ENCODE results near the gene ANLN. TPM values are rescaled to one million over a fixed set of nuclear protein-coding genes. Genes with fewer than 3 reads are reported as not detected.
"Not testable (repeated sequence)": the region's sequence is repeated elsewhere in the genome, so short reads cannot be mapped to it uniquely, and the experiment has no call there.

ANLN gene
- total RNA-seq, 2 experiments from 2014 or later, result 57.1 to 57.7 TPM

DNA sequence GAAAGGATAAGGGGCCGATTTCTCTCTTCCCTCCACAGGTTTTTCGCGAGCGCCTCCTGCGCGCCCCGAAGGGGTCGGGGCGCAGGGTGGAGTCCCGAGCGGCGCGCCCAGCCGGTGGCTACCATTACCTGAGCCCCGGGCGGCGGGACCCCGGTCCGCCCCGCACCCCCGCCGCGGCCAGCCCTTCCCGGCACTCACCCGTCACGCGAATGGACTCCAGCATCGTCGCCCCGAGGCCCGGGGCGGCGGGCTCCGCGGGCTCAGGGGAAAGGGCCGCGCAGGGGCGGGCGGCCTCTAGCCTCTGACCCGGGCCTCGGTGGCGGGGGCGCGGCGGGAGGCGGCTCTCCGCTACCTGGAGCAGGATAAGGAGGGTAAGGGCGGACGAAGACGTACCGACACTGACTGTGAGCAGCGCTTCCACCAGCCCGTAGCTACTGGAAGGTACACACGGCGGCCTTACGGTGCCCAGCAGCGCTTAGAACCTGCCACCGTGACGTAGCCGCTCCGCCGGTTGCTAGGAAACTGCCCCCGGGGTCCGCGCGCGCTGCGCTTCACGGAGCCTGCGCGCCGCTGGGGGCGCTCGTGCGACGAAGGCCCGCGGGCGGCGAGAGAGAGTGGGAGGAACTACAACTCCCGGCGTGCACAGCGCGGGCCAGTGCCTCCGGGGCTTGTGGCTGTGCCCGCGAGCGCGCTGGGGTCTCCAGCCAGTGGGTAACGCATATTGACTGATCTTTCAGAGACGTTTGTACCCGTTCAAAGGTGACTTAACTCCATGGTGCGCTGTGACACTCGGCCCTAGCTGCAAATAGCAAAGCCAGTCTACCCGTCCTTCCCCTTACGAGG, 22.7 kb upstream of the ANLN start:
- Mint-ChIP-seq H3K36me3 (no peaks in the 10 kb centered on the region), H3K4me1 (peaks cover 8% of the 10 kb centered on the region), H3K27me3 (peaks cover 20% of the 10 kb centered on the region), H3K9me3 (no peaks in the 10 kb centered on the region), H3K4me3 (peak overlapping the region; percentile 91), H3K27ac (peak overlapping the region; percentile 54)
- POLR2A ChIA-PET, result interaction anchor here (0.6 to 2.1 kb wide), 4 partner anchors 11 to 22 kb away, joined by 3 to 8 read pairs (median 3); partner anchors contain the start of gene ANLN
- ATAC-seq (ENCODE audit: low read depth) (peak; percentile 97), DNase-seq (peak; percentile 96)

DNA sequence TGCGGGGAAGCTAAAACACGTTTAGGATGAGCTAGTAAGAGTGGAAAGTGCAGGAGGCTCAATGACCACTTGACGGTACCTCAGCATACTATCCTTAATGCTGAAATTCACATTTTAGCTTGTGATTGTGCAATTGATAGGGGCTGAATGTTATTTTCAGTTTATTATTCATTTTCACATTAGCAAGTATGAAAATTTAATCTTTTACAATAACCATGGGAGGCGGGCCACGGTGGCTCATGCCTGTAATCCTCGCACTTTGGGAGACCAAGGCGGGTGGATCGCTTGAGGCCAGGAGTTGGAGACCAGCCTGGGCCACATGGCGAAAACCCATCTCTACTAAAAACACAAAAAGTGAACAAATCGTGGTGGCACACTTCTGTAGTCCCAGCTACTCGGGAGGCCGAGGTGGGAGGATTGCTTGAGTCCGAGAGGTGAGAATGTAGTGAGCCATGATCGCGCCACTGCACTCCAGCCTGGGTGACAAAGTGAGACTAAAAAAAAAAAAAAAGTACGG, 22.0 kb upstream of the ANLN start:
- Mint-ChIP-seq H3K27ac (peak overlapping the region; percentile 54), H3K4me3 (peak overlapping the region; percentile 91), H3K9me3 (no peaks in the 10 kb centered on the region), H3K36me3 (no peaks in the 10 kb centered on the region), H3K4me1 (peaks cover 8% of the 10 kb centered on the region), H3K27me3 (peaks cover 20% of the 10 kb centered on the region)
- POLR2A ChIA-PET, result interaction anchor here (0.6 to 2.1 kb wide), 4 partner anchors 10 to 22 kb away, joined by 3 to 8 read pairs (median 3); partner anchors contain the start of gene ANLN
- ATAC-seq (ENCODE audit: low read depth) (no peak), DNase-seq (no peak)

DNA sequence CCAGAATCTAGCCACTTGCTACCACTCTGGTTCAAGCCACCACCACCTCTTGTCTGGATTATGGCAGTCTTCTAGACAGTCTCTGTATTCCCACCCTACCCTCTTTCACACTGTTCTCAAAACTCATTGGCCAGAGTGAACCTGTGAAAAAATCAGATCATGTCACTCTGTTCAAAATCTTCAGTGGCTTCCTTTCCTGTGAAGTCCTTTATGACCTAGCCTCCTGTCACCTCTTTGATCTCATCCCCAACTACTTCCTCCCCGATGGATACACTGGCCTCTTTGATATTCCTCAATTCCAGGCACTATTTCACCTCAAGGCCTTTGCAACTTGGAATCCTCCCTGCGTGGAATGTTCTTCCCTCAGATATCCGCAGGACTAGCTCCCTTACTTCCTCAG, 21.2 kb upstream of the ANLN start:
- Mint-ChIP-seq H3K27me3 (peaks cover 20% of the 10 kb centered on the region), H3K4me3 (peak overlapping the region; percentile 47), H3K9me3 (no peaks in the 10 kb centered on the region), H3K36me3 (no peaks in the 10 kb centered on the region), H3K4me1 (peaks cover 8% of the 10 kb centered on the region), H3K27ac (no peak overlapping the region)
- POLR2A ChIA-PET, result no interaction called here
- ATAC-seq (ENCODE audit: low read depth) (no peak), DNase-seq (no peak)

DNA sequence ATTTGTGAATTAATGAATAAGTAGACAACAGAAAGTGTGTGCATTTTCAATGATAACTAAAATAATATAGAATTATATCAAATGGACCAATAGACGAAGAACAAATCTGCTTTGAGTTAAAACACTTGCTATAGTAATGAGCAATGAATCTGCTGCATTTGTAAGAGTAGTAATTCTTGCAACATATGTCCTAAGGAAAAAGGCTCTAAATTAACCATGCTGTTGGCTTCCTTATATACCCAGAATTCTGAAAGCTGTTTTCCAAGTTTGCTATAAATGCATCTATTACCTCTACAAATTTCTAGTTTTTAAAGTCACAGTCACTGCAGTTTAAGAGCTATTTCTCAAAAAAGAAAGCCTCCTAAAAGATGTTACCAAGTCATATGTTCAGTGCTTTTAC, 20.5 kb upstream of the ANLN start:
- no peaks in the 10 kb centered on the region for H3K36me3 Mint-ChIP-seq
- ATAC-seq (ENCODE audit: low read depth) (no peak), DNase-seq (no peak)
- no peak overlapping the region for H3K27ac Mint-ChIP-seq
- no peaks in the 10 kb centered on the region for H3K9me3 Mint-ChIP-seq
- H3K4me3 Mint-ChIP-seq, result no peak overlapping the region
- H3K27me3 Mint-ChIP-seq, result peaks cover 20% of the 10 kb centered on the region
- peaks cover 8% of the 10 kb centered on the region for H3K4me1 Mint-ChIP-seq
- POLR2A ChIA-PET, result no interaction called here

DNA sequence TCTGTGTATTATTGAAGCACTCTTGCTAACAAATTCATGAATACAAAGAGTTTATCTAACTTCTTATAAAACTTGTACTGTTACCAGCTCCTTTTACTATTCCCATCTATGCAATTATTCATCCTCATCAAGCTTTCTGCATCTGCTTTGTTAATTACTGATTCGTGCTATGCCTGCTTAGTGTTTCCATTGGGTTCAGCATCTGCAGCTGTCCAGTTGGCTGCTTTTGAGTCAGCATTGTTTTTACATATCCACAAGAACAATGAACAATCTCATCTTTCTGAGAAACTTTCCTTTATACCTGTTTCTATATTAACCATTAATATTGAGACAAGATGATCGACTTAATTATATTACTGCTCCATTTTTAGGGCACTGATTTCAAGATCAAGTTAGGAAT, 19.6 kb upstream of the ANLN start:
- H3K4me1 Mint-ChIP-seq, result peaks cover 8% of the 10 kb centered on the region
- DNase-seq, result no peak
- H3K4me3 Mint-ChIP-seq, result no peak overlapping the region
- H3K27ac Mint-ChIP-seq, result no peak overlapping the region
- POLR2A ChIA-PET, result no interaction called here
- peaks cover 16% of the 10 kb centered on the region for H3K27me3 Mint-ChIP-seq
- no peaks in the 10 kb centered on the region for H3K36me3 Mint-ChIP-seq
- no peak for ATAC-seq (ENCODE audit: low read depth)
- H3K9me3 Mint-ChIP-seq, result peaks cover under 1% of the 10 kb centered on the region

DNA sequence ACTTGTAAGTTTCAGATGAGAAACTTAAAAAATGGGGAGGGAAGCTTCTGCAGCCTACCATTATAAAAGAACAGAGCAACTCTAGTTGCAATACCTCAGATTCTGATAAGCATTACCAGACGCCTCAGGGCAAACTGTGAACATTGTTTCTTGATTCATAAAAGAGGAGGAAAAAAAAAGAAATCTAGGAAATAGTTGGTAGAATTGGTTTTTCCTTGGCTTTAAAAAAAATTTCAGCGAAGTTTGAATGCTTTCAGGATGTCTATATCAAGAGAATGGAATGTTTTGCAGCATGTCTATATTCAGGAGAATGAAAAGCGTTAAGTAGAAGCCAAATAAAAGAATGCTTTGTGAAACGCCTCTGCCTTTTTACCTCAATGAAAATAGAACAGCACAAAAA, 17.5 kb upstream of the ANLN start:
- Mint-ChIP-seq H3K4me3 (no peak overlapping the region), H3K27me3 (peaks cover 9% of the 10 kb centered on the region), H3K9me3 (peaks cover 3% of the 10 kb centered on the region), H3K36me3 (no peaks in the 10 kb centered on the region), H3K27ac (no peak overlapping the region), H3K4me1 (peaks cover 8% of the 10 kb centered on the region)
- POLR2A ChIA-PET, result no interaction called here
- DNase-seq (no peak), ATAC-seq (ENCODE audit: low read depth) (no peak)

DNA sequence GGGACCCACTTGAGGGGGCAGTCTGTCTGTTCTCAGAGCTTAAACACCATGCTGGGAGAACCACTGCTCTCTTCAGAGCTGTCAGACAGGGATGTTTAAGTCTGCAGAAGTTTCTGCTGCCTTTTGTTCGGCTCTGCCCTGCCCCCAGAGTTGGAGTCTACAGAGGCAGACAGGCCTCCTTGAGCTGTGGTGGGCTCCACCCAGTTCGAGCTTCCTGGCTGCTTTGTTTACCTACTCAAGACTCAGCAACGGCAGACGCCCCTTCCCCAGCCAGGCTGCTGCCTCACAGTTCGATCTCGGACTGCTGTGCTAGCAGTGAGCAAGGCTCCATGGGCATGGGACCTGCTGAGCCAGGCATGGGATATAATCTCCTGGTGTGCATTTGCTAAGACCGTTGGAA, 11.1 kb upstream of the ANLN start:
- POLR2A ChIA-PET; ATAC-seq (ENCODE audit: low read depth); DNase-seq; H3K27me3 Mint-ChIP-seq; H3K4me1 Mint-ChIP-seq; H3K36me3 Mint-ChIP-seq: not testable (repeated sequence)
- Mint-ChIP-seq H3K27ac (peak overlapping the region; percentile 16), H3K9me3 (peaks cover 14% of the 10 kb centered on the region), H3K4me3 (peak overlapping the region; percentile 15)

DNA sequence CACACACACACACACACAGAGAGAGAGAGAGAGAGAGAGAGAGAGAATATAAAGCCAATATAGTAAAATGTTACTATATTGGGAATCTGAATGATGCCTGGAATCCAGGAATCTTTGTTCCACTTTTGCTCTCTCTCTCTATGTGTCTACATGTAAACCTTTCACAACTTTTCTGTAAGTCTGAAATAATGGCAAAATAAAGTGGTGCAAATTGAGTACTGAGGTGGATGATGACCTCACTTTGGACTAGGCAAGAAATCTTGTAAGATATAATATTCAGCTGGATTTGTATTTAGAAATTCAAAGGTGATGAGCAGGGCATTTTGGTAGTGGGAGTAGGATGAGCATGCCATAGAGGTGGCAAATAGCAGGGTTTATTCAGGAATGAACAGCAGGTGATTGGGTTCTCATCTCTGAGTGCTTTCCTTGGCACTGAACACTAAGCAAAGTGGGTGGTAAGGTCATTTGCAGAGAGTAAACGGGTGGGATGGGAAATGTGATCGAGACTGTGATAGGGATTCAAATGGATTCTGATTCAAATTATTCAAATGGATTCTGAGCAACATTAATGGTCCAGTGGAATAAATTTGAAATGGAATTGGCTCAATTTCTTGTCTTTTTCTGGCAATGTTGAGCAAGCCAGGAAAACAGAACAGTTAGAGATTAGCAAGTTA, 9.7 kb upstream of the ANLN start:
- POLR2A ChIA-PET, result interaction anchor here (1.3 kb wide), 1 partner anchor 10 kb away, joined by 5 read pairs; the partner anchor contains the start of gene ANLN
- H3K36me3 Mint-ChIP-seq, result peaks cover 4% of the 10 kb centered on the region
- no peak for ATAC-seq (ENCODE audit: low read depth)
- H3K9me3 Mint-ChIP-seq, result peaks cover 14% of the 10 kb centered on the region
- no peak for DNase-seq
- H3K4me1 Mint-ChIP-seq, result peaks cover 6% of the 10 kb centered on the region
- no peak overlapping the region for H3K27ac Mint-ChIP-seq
- H3K27me3 Mint-ChIP-seq, result no peaks in the 10 kb centered on the region
- no peak overlapping the region for H3K4me3 Mint-ChIP-seq

DNA sequence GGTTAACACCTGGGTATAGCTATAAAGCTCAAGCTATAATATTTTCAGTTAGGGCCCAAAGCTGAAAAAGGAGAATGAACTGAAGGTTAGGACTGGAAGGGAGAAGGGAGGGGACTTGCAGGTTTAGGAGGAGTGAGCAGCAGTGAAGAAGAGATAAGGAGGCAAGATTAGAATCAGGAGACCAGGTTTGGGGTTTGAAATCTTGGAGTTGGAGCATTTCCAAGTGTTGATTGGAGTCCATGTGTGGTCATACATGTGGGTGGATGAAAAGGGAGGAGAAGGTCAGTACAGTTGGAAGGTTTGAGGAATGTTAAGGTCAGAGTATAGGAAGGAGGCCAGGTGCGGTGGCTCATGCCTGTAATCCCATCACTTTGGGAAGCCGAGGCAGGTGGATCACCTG, 8.6 kb upstream of the ANLN start:
- DNase-seq (no peak), ATAC-seq (ENCODE audit: low read depth) (no peak)
- POLR2A ChIA-PET, result interaction anchor here (1.3 kb wide), 1 partner anchor 9 kb away, joined by 5 read pairs; the partner anchor contains the start of gene ANLN
- Mint-ChIP-seq H3K27me3 (no peaks in the 10 kb centered on the region), H3K27ac (no peak overlapping the region), H3K4me3 (no peak overlapping the region), H3K4me1 (peaks cover 6% of the 10 kb centered on the region), H3K36me3 (peaks cover 4% of the 10 kb centered on the region), H3K9me3 (peaks cover 13% of the 10 kb centered on the region)

DNA sequence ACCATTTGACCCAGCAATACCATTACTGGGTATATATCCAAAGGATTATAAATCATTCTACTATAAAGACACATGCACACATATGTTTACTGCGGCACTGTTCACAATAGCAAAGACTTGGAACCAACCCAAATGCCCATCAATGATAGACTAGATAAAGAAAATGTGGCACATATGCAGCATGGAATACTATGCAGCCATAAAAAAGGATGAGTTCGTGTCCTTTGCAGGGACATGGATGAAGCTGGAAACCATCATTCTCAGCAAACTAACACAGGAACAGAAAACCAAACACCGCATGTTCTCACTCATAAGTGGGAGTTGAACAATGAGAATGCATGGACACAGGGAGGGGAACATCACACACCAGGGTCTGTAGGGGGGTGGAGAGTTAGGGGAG, 6.4 kb upstream of the ANLN start:
- H3K4me3 Mint-ChIP-seq; H3K9me3 Mint-ChIP-seq; DNase-seq; H3K4me1 Mint-ChIP-seq; ATAC-seq (ENCODE audit: low read depth); H3K27me3 Mint-ChIP-seq; H3K27ac Mint-ChIP-seq; POLR2A ChIA-PET; H3K36me3 Mint-ChIP-seq: not testable (repeated sequence)

DNA sequence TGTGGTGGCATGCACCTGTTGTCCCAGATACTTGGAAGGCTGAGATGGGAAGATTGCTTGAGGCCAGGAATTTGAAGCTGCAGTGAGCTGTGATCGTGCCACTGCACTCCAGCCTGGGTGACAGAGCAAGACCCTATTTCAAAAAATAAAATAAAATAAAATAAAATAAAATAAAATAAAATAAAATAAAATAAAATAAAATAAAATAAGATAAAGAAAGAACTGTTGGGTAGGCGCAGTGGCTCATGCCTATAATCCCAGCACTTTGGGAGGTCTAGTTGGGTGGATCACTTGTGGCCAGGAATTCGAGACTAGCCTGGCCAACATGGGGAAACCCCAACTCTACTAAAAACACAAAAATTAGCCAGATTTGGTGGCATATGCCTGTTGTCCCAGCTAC, 4.0 kb upstream of the ANLN start:
- H3K4me3 Mint-ChIP-seq; POLR2A ChIA-PET; H3K4me1 Mint-ChIP-seq; ATAC-seq (ENCODE audit: low read depth); H3K27me3 Mint-ChIP-seq; H3K27ac Mint-ChIP-seq; H3K9me3 Mint-ChIP-seq; H3K36me3 Mint-ChIP-seq; DNase-seq: not testable (repeated sequence)

DNA sequence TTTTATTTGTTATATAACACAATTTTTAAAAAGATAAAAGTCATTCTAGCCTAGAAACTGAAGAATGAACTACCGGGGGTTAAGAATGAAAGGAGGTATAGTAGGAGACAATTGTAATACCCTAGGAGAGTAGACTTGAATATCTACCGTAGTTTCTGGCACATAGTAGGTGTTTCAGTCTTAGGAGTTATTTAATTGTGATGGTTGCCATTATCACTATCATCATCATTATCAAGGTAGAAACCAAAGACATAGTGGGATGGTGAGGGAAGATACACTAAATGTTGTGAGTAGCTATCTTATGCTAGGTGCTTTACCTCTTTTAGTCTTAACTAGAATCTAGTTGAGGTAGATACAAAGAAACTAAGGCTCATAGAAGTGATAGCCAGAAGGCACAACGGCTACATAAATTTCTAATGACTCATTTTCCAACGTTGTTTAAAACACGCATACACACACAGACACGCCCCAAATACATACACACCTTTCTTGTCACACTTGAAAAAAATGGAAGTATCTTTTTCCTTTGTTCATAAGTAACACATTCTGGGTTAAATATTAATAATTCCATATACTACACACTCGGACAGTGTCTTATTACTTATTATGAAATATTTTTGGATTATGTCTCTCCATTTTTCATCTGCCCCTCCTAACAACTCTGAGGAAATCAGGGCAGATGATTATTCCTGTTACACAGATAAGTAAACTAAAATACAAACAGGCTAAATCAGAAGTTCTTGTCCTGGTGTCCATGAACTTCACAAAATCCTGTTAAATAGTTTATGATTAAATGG, 2.0 kb upstream of the ANLN start:
- POLR2A ChIA-PET, result no interaction called here
- Mint-ChIP-seq H3K27ac (no peak overlapping the region), H3K4me1 (peaks cover 14% of the 10 kb centered on the region), H3K27me3 (no peaks in the 10 kb centered on the region), H3K9me3 (no peaks in the 10 kb centered on the region), H3K36me3 (peaks cover 14% of the 10 kb centered on the region), H3K4me3 (no peak overlapping the region)
- DNase-seq (no peak), ATAC-seq (ENCODE audit: low read depth) (no peak)

DNA sequence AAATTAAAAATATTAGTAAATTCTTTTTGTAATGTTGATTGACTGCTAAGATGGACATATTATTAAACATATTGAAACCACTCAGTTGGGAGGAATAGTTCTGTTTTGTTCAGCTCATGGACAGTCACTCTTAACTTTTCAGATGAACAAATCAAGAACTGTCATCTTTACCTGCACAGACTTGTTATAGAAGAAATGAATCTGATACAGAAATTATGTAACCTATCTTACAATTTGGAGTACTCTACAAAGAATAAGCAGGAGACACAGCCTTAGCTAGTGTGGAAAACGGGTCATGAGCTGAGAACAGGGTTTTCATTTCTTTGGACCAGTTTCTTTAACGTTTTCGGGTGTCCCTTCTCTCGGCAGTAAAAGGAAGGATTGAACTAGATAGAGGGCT, 1.2 kb upstream of the ANLN start:
- Mint-ChIP-seq H3K9me3 (no peaks in the 10 kb centered on the region), H3K36me3 (peaks cover 21% of the 10 kb centered on the region), H3K4me1 (peaks cover 15% of the 10 kb centered on the region), H3K4me3 (peak overlapping the region; percentile 23), H3K27ac (no peak overlapping the region), H3K27me3 (no peaks in the 10 kb centered on the region)
- DNase-seq (no peak), ATAC-seq (ENCODE audit: low read depth) (no peak)
- POLR2A ChIA-PET, result interaction anchor here (2.0 kb wide), 1 partner anchor 22 kb away, joined by 8 read pairs; a partner anchor contains a TSS

Data from activated naive CD8-positive, alpha-beta T cell treated with anti-CD3 and anti-CD28 coated beads, Interleukin-2, amount 10 ng/mL, durations not matched to agents 7 days and 5 days (primary cell).